PC-9 (cell line): ENCODE measurements around the gene SCN8A. TPM values are rescaled to one million over a fixed set of nuclear protein-coding genes. Genes with fewer than 3 reads are reported as not detected.

Experiments used
- BruUV-seq: library from RNA; stranded (reverse); fragments of 400-500 nt; replicated peaks from 2 replicates; lab custom pipeline; 2021; lab: Mats Ljungman, UMichigan
- CTCF ChIA-PET: fragments of 300-600 bp; sonication (Branson Sonifier 250); formaldehyde crosslinking; loops from one replicate; lab custom pipeline; 2022; ENCODE audit warnings: antibody characterized with exemption; lab: Charles Lee
- POLR2A ChIA-PET: fragments of 300-600 bp; sonication (Branson Sonifier 250); formaldehyde crosslinking; loops from one replicate; lab custom pipeline; 2022; ENCODE audit warnings: antibody characterized with exemption; ENCODE audit not compliant: unreplicated experiment; lab: Charles Lee
- DNase-seq, 2 experiments: peaks; one replicate each; pipeline versions ENCODE4 v3.0.0 to v3.0.0-alpha.2; 2015 to 2022; ENCODE audit warnings: mixed read lengths in 1 of 2
- H2AFZ ChIP-seq: fragments of 200-600 bp; sonication (generic); 2 replicates; pipeline ENCODE4 v1.8.1; 2017; ENCODE audit warnings: antibody characterized with exemption
- H3F3A ChIP-seq: fragments of 200-600 bp; sonication (generic); 2 replicates; pipeline ENCODE4 v1.8.1; 2017; ENCODE audit warnings: antibody characterized with exemption, mild to moderate bottlenecking, low read depth; ENCODE audit not compliant: insufficient read depth
- H3K27ac ChIP-seq: fragments of 200-600 bp; sonication (generic); 2 replicates; pipeline ENCODE4 v1.6.1; 2016; ENCODE audit warnings: mixed run types
- H3K27me3 ChIP-seq: fragments of 200-600 bp; sonication (generic); 2 replicates; pipeline ENCODE4 v1.6.1; 2016; ENCODE audit warnings: low read depth, mixed run types; ENCODE audit not compliant: insufficient read depth
- H3K36me3 ChIP-seq: fragments of 200-600 bp; sonication (generic); 2 replicates; pipeline ENCODE4 v1.6.1; 2016; ENCODE audit warnings: low read depth, mixed run types
- H3K4me1 ChIP-seq: fragments of 200-600 bp; sonication (generic); replicated peaks from 2 replicates; pipeline ENCODE4 v1.6.1; 2016; ENCODE audit warnings: mixed run types; ENCODE audit not compliant: insufficient read depth
- H3K4me2 ChIP-seq: fragments of 200-600 bp; sonication (generic); 2 replicates; pipeline ENCODE4 v1.6.1; 2017; ENCODE audit warnings: mixed run types
- H3K4me3 ChIP-seq: fragments of 200-600 bp; sonication (generic); 2 replicates; pipeline ENCODE4 v1.6.1; 2016; ENCODE audit warnings: mixed run types
- H3K79me2 ChIP-seq: fragments of 200-600 bp; sonication (generic); 2 replicates; pipeline ENCODE4 v1.6.1; 2017; ENCODE audit warnings: low read depth, mixed run types
- H3K9me2 ChIP-seq: fragments of 200-600 bp; sonication (generic); 2 replicates; pipeline ENCODE4 v1.8.1; 2017; ENCODE audit warnings: mild to moderate bottlenecking; ENCODE audit not compliant: insufficient read depth
- H3K9me3 ChIP-seq: fragments of 200-600 bp; sonication (generic); 2 replicates; pipeline ENCODE4 v1.8.1; 2016; ENCODE audit warnings: low read depth; ENCODE audit not compliant: insufficient read depth
- H4K20me1 ChIP-seq: fragments of 200-600 bp; sonication (generic); 2 replicates; pipeline ENCODE4 v1.8.1; 2017; ENCODE audit not compliant: insufficient read depth
- EZH2 ChIP-seq: fragments of 200-600 bp; sonication (generic); IDR thresholded peaks from 2 replicates; pipeline ENCODE4 v1.8.0; 2017; ENCODE audit warnings: antibody characterized with exemption, low read depth
- intact Hi-C: fragments of 100-400 bp; cut with micrococcal nuclease; formaldehyde crosslinking; loops from one replicate; pipeline ENCODE4 v1.10.0; 2022; ENCODE audit not compliant: unreplicated experiment
- total RNA-seq: library from RNA; stranded (reverse); gene quantifications from 2 replicates; pipeline ENCODE4 v1.2.3, GENCODE V29; 2021
- TF ChIP-seq, protein P1 (sequence below): fragments of 200-600 bp; sonication (generic); conservative IDR thresholded peaks from 2 replicates; pipeline ENCODE4 v1.6.1; 2017; ENCODE audit warnings: mixed run types, antibody characterized with exemption, mild to moderate bottlenecking, moderate library complexity

SCN8A gene
- total RNA-seq, 1 experiment from 2014 or later: 0.17 TPM

- Histone ChIP-seq H3F3A (no peaks in the 10 kb centered on the region), H4K20me1 (no peaks in the 10 kb centered on the region), H3K4me1 (no peaks in the 10 kb centered on the region), H3K27ac (no peak overlapping the region), H3K36me3 (no peaks in the 10 kb centered on the region), H3K9me3 (no peaks in the 10 kb centered on the region), H3K4me2 (no peak overlapping the region), H3K27me3 (peaks cover 79% of the 10 kb centered on the region), H3K9me2 (no peaks in the 10 kb centered on the region), H3K79me2 (no peaks in the 10 kb centered on the region), H2AFZ (no peak overlapping the region), H3K4me3 (no peak overlapping the region)
- BruUV-seq: no TSS peak
- intact Hi-C loops: no loop called here
- no peak for DNase-seq
- ChIA-PET POLR2A (no interaction called here), CTCF (no interaction called here)
- no peak for TF ChIP-seq EZH2
- TF ChIP-seq, protein P1, sequence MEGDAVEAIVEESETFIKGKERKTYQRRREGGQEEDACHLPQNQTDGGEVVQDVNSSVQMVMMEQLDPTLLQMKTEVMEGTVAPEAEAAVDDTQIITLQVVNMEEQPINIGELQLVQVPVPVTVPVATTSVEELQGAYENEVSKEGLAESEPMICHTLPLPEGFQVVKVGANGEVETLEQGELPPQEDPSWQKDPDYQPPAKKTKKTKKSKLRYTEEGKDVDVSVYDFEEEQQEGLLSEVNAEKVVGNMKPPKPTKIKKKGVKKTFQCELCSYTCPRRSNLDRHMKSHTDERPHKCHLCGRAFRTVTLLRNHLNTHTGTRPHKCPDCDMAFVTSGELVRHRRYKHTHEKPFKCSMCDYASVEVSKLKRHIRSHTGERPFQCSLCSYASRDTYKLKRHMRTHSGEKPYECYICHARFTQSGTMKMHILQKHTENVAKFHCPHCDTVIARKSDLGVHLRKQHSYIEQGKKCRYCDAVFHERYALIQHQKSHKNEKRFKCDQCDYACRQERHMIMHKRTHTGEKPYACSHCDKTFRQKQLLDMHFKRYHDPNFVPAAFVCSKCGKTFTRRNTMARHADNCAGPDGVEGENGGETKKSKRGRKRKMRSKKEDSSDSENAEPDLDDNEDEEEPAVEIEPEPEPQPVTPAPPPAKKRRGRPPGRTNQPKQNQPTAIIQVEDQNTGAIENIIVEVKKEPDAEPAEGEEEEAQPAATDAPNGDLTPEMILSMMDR: no peak
These were observed 255.2 kb downstream of the SCN8A start for GRCh38 chr12:51846271-51846691.

DNA sequence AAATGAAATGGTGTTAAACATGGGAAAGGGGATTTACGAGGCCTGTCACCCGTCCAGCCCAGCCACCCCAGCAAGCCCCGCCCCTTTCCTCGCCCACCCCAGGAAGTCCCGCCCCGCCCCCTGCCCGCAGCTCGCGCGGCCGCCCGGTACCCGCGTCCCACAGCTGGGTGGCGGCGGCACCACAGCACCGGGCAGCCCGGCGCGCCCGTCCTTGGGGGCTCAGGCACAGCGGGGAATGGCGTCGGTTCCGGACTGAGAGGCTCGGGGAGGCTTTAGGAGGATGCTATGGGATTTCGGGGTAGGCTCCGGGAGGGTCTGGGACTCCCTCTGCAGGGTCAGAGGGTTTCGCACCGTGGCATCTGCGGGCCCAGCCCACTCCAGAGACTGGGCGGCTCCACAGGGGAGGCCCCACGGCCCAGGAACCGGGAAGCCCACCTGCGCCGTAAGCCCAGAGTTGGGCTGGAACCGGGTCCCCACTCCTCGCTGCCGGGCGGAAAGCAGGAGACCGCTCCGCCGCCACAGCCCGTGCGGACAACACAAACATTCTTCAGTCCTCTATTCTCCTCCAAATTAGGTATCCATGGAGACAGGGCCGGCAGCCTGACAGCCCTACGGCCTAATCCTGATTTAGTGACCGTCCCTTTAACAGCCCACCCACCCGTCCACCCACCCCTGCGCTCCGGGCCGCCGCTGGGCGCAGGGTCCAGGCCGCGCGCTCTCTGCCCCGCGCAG lies 256.0 kb downstream of the SCN8A start:
- Histone ChIP-seq H3K9me2 (no peaks in the 10 kb centered on the region), H2AFZ (no peak overlapping the region), H4K20me1 (no peaks in the 10 kb centered on the region), H3K4me2 (no peak overlapping the region), H3K4me1 (no peaks in the 10 kb centered on the region), H3K36me3 (no peaks in the 10 kb centered on the region), H3K79me2 (no peaks in the 10 kb centered on the region), H3F3A (no peaks in the 10 kb centered on the region), H3K27ac (no peak overlapping the region), H3K27me3 (peaks cover 79% of the 10 kb centered on the region), H3K4me3 (no peak overlapping the region), H3K9me3 (no peaks in the 10 kb centered on the region)
- intact Hi-C loops: no loop called here
- TF ChIP-seq EZH2: no peak
- TF ChIP-seq, protein P1: no peak
- no peak for DNase-seq
- no TSS peak for BruUV-seq
- CTCF ChIA-PET: no interaction called here
- POLR2A ChIA-PET: no interaction called here

DNA sequence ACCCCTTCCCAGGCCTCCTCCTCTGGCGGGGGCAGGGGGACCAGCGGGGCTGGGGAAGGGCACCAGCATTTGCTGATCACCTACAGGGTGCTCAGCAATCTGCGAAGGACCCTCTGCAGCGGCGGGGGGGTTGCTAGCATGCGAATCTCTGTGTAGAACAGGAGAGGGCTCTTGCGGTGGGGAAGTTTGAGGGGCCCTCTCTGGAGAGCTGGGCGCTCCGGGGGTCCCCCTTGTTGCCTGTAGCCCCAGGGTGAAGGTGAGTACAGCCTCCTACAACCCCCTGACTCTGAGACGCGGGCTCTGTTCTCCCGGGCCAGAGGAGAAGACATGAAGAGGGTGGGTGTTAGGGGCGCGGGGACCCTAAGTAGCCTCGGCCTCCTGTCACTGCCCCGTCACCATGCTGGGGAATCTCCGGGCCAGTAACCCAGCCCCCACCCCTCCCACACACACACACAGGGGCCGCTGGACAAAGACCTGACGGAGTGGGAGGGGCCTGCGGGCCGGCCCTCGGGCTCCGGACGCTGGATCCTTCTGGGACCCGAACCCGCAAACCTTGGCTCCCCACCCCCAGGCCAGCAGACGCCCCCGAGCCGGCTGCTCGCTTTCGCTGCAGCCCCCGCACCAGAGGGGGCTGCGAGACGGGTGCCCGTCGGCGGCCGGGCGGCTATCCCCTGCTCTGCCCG lies 256.8 kb downstream of the SCN8A start:
- no peak for DNase-seq
- Histone ChIP-seq H3K79me2 (no peaks in the 10 kb centered on the region), H3K27me3 (peaks cover 79% of the 10 kb centered on the region), H4K20me1 (no peaks in the 10 kb centered on the region), H3K36me3 (no peaks in the 10 kb centered on the region), H3K27ac (no peak overlapping the region), H2AFZ (no peak overlapping the region), H3K9me2 (no peaks in the 10 kb centered on the region), H3F3A (no peaks in the 10 kb centered on the region), H3K9me3 (no peaks in the 10 kb centered on the region), H3K4me2 (no peak overlapping the region), H3K4me3 (no peak overlapping the region), H3K4me1 (no peaks in the 10 kb centered on the region)
- POLR2A ChIA-PET: no interaction called here
- intact Hi-C loops: no loop called here
- CTCF ChIA-PET: no interaction called here
- TF ChIP-seq EZH2: no peak
- TF ChIP-seq, protein P1: no peak
- no TSS peak for BruUV-seq
